Activated B cell treated with CpG ODN at 0.5 μM for 24 hours (primary cell): ENCODE measurements around the gene DST. TPM values are rescaled to one million over a fixed set of nuclear protein-coding genes. Genes with fewer than 3 reads are reported as not detected.

ENCODE experiments used
- ATAC-seq: fragments of 200-7000 bp; cut with Tn5 transposase; one replicate; pipeline ENCODE4 v1.10.0; 2021; ENCODE audit warnings: low read depth, mild to moderate bottlenecking, moderate library complexity
- CTCF ChIA-PET: fragments of 350-600 bp; sonication (Branson Sonifier 250); formaldehyde crosslinking; loops from one replicate; lab custom pipeline; 2021; ENCODE audit warnings: antibody characterized with exemption; lab: Charles Lee
- POLR2A ChIA-PET: fragments of 350-600 bp; sonication (Branson Sonifier 250); formaldehyde crosslinking; loops from one replicate; lab custom pipeline; 2021; ENCODE audit warnings: antibody characterized with exemption; lab: Charles Lee
- DNase-seq: peaks from one replicate; pipeline ENCODE4 v3.0.0; 2022
- H3K27ac Mint-ChIP-seq: one replicate; pipeline ENCODE4 v1.8.0; 2020; ENCODE audit warnings: mixed read lengths
- H3K27me3 Mint-ChIP-seq: one replicate; pipeline ENCODE4 v1.8.0; 2021; ENCODE audit warnings: mixed read lengths
- H3K36me3 Mint-ChIP-seq: one replicate; pipeline ENCODE4 v1.8.0; 2021; ENCODE audit warnings: low read depth, mixed read lengths
- H3K4me1 Mint-ChIP-seq: one replicate; pipeline ENCODE4 v1.8.0; 2021; ENCODE audit warnings: mixed read lengths
- H3K4me3 Mint-ChIP-seq: one replicate; pipeline ENCODE4 v1.8.0; 2020; ENCODE audit warnings: mild to moderate bottlenecking, mixed read lengths
- H3K9me3 Mint-ChIP-seq: one replicate; pipeline ENCODE4 v1.8.0; 2020; ENCODE audit warnings: mixed read lengths
- intact Hi-C: fragments of 100-400 bp; cut with micrococcal nuclease; formaldehyde crosslinking; loops from one replicate; pipeline ENCODE4 v1.15.1; 2024
- total RNA-seq: library from RNA; stranded (reverse); gene quantifications from 2 replicates; pipeline ENCODE4 v1.2.3, GENCODE V29; 2022
- TF ChIP-seq, protein P1 (sequence below): fragments of 200-600 bp; IDR thresholded peaks from one replicate; pipeline ENCODE4 v1.8.0; 2022; ENCODE audit warnings: antibody characterized with exemption, mild to moderate bottlenecking

Gene DST
- total RNA-seq, 1 donor from 2014 or later = 1.3 TPM

DNA sequence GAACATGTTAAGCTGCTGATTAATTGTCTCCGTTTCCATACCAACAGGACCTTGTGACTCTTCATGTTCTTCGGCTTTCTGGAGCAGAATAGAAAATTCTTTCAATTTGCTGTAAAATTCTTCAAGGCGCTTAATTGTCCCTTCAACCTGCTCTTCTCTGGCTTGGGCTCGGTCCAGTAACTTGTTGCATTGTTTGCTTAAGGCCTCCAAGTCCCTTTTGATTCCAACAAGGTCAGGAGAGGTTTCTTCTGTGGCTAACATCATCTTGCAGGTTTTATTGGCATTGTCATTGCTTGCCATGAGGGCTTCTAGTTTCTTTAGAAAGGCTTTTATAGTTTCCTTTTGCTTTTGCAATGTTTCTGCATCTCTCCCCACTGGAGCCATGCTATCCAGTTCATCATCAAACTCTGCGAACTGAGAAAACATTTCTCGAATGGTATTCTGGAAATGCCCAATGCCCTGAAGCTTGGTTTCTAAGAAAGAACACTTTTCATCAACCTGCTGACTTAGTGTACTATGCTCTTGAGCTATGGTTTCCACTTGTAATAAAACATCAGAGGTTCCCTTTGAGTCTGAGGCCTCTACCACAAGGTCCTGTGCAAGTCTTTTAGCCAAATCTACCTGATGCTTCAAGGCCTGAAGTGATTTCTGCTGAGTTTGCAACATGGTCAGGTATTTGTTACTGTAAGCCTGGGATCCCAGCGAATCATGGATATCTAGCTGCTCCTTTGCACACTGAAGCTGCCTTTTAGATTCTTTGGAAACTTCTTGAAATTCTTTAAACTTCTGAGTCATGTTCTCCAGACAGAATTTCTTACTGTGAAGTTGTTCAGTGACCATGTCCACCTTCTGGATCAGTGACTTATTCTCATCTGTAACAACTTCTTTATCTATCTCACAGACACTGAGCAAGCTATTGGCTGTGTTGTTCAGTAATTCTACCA, 90.2 kb downstream of the DST start:
- TF ChIP-seq, protein P1, sequence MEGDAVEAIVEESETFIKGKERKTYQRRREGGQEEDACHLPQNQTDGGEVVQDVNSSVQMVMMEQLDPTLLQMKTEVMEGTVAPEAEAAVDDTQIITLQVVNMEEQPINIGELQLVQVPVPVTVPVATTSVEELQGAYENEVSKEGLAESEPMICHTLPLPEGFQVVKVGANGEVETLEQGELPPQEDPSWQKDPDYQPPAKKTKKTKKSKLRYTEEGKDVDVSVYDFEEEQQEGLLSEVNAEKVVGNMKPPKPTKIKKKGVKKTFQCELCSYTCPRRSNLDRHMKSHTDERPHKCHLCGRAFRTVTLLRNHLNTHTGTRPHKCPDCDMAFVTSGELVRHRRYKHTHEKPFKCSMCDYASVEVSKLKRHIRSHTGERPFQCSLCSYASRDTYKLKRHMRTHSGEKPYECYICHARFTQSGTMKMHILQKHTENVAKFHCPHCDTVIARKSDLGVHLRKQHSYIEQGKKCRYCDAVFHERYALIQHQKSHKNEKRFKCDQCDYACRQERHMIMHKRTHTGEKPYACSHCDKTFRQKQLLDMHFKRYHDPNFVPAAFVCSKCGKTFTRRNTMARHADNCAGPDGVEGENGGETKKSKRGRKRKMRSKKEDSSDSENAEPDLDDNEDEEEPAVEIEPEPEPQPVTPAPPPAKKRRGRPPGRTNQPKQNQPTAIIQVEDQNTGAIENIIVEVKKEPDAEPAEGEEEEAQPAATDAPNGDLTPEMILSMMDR = no peak
- CTCF ChIA-PET = interaction anchor here (1.0 kb wide), 1 partner anchor 13 kb away, joined by 3 read pairs; no protein-coding TSS in a partner anchor
- H3K27ac Mint-ChIP-seq = no peak overlapping the region
- H3K4me1 Mint-ChIP-seq = no peaks in the 10 kb centered on the region
- H3K9me3 Mint-ChIP-seq = no peaks in the 10 kb centered on the region
- POLR2A ChIA-PET = no interaction called here
- ATAC-seq (no peak), DNase-seq (no peak)
- H3K27me3 Mint-ChIP-seq = peaks cover 2% of the 10 kb centered on the region
- H3K36me3 Mint-ChIP-seq = no peaks in the 10 kb centered on the region
- H3K4me3 Mint-ChIP-seq = no peak overlapping the region
- intact Hi-C loops = no loop called here

DNA sequence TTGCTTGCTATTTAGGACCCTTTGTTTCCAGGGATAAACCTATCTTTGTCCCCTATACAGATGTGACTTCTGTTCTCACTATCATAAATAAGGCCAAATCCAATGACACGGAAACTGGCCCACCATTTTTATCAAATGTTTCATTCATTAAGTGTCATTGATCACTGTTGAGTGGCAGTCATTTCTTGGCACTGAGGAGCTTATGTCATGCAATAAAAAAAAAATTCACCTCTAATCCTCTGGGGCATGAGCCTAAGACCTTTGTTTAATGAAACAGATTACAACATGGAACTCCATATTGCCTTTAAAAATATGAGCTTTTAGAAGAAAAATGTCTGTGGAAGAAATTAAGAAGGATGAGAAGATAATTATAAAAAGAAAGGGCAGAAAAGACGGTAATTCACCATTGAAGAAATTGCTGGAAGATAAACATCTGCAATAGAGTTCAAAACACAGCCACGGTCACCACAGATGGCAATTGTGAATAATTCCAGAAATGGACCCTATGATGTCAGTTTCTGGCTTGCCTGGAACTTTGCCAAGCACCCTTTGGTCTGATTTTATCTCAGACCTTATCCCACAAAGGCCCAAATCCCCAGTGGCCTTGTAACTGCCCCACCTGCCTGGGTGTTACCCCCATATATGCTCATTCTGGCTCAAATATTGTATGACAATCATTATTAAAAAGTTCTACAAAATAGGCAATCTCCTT, 91.1 kb downstream of the DST start:
- ATAC-seq (no peak), DNase-seq (no peak)
- Mint-ChIP-seq H3K9me3 (no peaks in the 10 kb centered on the region), H3K4me3 (no peak overlapping the region), H3K4me1 (no peaks in the 10 kb centered on the region), H3K27ac (no peak overlapping the region), H3K36me3 (no peaks in the 10 kb centered on the region), H3K27me3 (peaks cover 2% of the 10 kb centered on the region)
- ChIA-PET CTCF (no interaction called here), POLR2A (no interaction called here)
- intact Hi-C loops = no loop called here
- TF ChIP-seq, protein P1 = no peak

DNA sequence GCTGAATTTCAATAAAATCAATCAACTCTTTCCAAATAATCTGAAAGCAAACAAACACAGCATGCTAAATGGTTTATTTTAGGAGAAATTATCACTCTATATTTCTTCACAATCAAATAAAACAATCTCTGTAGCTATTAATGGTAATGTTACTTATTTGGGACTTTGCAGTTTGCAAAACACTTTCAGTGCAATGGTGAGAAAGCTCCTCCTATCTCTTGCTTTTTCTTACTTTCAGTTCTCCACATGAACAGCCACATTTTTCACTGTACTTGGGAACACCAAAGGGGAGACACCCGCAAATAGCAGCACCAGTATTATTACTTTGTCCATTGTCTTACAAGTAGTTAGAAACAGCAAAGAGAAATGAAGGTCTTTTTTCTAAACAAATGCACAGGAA, 92.4 kb downstream of the DST start:
- TF ChIP-seq, protein P1 = no peak
- Mint-ChIP-seq H3K27ac (no peak overlapping the region), H3K4me1 (no peaks in the 10 kb centered on the region), H3K4me3 (no peak overlapping the region), H3K27me3 (peaks cover 2% of the 10 kb centered on the region), H3K9me3 (no peaks in the 10 kb centered on the region), H3K36me3 (no peaks in the 10 kb centered on the region)
- no peak for ATAC-seq
- DNase-seq = no peak
- intact Hi-C loops = no loop called here
- POLR2A ChIA-PET = no interaction called here
- CTCF ChIA-PET = no interaction called here

DNA sequence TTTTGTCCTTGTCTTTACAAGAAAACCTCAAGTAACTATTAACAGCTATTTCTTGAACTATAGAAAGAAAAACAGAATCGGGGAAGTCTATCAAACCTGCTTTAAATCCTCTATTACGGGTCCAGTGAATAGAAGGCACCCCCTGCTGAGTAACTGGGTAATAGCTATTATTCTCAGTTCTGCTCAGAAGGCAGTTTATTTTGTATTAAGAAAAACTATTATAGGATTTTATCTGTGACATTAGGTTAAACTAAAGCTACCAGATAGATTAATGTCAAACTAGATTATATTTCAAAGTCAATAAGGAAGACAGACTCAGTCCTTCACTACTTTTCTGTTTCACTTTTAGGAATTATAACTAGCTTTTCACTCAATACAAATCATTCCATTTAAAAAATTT, 93.7 kb downstream of the DST start:
- no peak overlapping the region for H3K27ac Mint-ChIP-seq
- CTCF ChIA-PET = interaction anchor here (1.1 kb wide), 1 partner anchor 17 kb away, joined by 4 read pairs; no protein-coding TSS in a partner anchor
- POLR2A ChIA-PET = no interaction called here
- no peaks in the 10 kb centered on the region for H3K36me3 Mint-ChIP-seq
- no peaks in the 10 kb centered on the region for H3K4me1 Mint-ChIP-seq
- intact Hi-C loops = no loop called here
- DNase-seq (no peak), ATAC-seq (no peak)
- no peaks in the 10 kb centered on the region for H3K9me3 Mint-ChIP-seq
- no peak overlapping the region for H3K4me3 Mint-ChIP-seq
- TF ChIP-seq, protein P1 = no peak
- H3K27me3 Mint-ChIP-seq = peaks cover 2% of the 10 kb centered on the region

DNA sequence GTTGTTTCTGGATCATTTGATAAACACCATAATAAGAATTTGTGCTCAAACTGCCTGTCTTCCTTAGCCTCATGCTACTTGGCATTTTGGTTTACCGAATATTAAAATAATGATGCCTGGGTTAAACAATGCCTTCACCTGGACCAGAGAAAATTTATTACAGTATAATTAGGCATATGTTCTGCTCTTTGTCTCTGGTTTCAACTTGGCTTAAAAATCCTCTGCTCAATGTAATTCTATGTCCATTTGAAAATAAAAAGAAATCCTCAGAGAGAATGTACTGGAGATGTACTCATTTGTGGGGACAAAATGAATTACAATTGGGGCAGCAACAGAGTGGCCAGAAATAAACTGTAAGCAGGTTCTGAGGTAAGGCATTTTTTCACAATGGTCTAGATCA, 95.0 kb downstream of the DST start:
- no peaks in the 10 kb centered on the region for H3K27me3 Mint-ChIP-seq
- ChIA-PET CTCF (no interaction called here), POLR2A (no interaction called here)
- H3K27ac Mint-ChIP-seq = no peak overlapping the region
- ATAC-seq = no peak
- intact Hi-C loops = no loop called here
- H3K36me3 Mint-ChIP-seq = no peaks in the 10 kb centered on the region
- no peak overlapping the region for H3K4me3 Mint-ChIP-seq
- DNase-seq = no peak
- no peaks in the 10 kb centered on the region for H3K4me1 Mint-ChIP-seq
- TF ChIP-seq, protein P1 = no peak
- no peaks in the 10 kb centered on the region for H3K9me3 Mint-ChIP-seq
